Measurements from ENCODE around the gene ORMDL2.
"Not testable (repeated sequence)": the region's sequence is repeated elsewhere in the genome, so short reads cannot be mapped to it uniquely, and the experiment has no call there.

Gene ORMDL2

GRCh38 chr12:55861396-55861795 is 43.6 kb downstream of the ORMDL2 start:
- no peaks in the 10 kb centered on the region for H4K20me1 ChIP-seq (ENCODE audit: insufficient read depth, low read length)
- no peak overlapping the region for H2AFZ ChIP-seq (ENCODE audit: low read length)
- no peaks in the 10 kb centered on the region for H3K79me2 ChIP-seq (ENCODE audit: insufficient read depth, low read length)
- H3F3A ChIP-seq (ENCODE audit: insufficient read depth, low read length): no peaks in the 10 kb centered on the region
- H3K4me2 ChIP-seq (ENCODE audit: low read length): no peak overlapping the region
- no peaks in the 10 kb centered on the region for H3K9me2 ChIP-seq (ENCODE audit: low read depth, low read length)
- H3K27me3 ChIP-seq (ENCODE audit: insufficient read depth, low read length): no peaks in the 10 kb centered on the region
- H3K4me3 ChIP-seq (ENCODE audit: low read depth, low read length, poor library complexity, severe bottlenecking): no peak overlapping the region
- no peak overlapping the region for H3K9ac ChIP-seq (ENCODE audit: low read length)
- no peaks in the 10 kb centered on the region for H3K4me1 ChIP-seq (ENCODE audit: insufficient read depth, low read length, severe bottlenecking)
- no peak for TF ChIP-seq EZH2 (IDR thresholded peaks at IDR 0.05; ENCODE audit: borderline replicate concordance, low read length)
- TF ChIP-seq CTCF (IDR thresholded peaks at IDR 0.05; ENCODE audit: low read length): no peak
- no peak overlapping the region for H3K27ac ChIP-seq (ENCODE audit: low read depth, low read length, poor library complexity, severe bottlenecking)
- H3K9me3 ChIP-seq (ENCODE audit: low read length): peaks cover 5% of the 10 kb centered on the region; the same call in 1 of the 2 replicates
- H3K36me3 ChIP-seq (ENCODE audit: insufficient read depth, low read length): no peaks in the 10 kb centered on the region

GRCh38 chr12:55861871-55862270 is 44.0 kb downstream of the ORMDL2 start:
- Histone ChIP-seq H3K4me1 (ENCODE audit: insufficient read depth, low read length, severe bottlenecking) (no peaks in the 10 kb centered on the region), H3K9me2 (ENCODE audit: low read depth, low read length) (no peaks in the 10 kb centered on the region), H3K9ac (ENCODE audit: low read length) (no peak overlapping the region), H3K4me2 (ENCODE audit: low read length) (no peak overlapping the region), H3K27ac (ENCODE audit: low read depth, low read length, poor library complexity, severe bottlenecking) (no peak overlapping the region), H3K9me3 (ENCODE audit: low read length) (peaks cover 5% of the 10 kb centered on the region; the same call in 1 of the 2 replicates), H3K4me3 (ENCODE audit: low read depth, low read length, poor library complexity, severe bottlenecking) (no peak overlapping the region), H3K36me3 (ENCODE audit: insufficient read depth, low read length) (no peaks in the 10 kb centered on the region), H2AFZ (ENCODE audit: low read length) (no peak overlapping the region), H4K20me1 (ENCODE audit: insufficient read depth, low read length) (no peaks in the 10 kb centered on the region), H3F3A (ENCODE audit: insufficient read depth, low read length) (no peaks in the 10 kb centered on the region), H3K27me3 (ENCODE audit: insufficient read depth, low read length) (no peaks in the 10 kb centered on the region), H3K79me2 (ENCODE audit: insufficient read depth, low read length) (no peaks in the 10 kb centered on the region)
- TF ChIP-seq CTCF (IDR thresholded peaks at IDR 0.05; ENCODE audit: low read length) (no peak), EZH2 (IDR thresholded peaks at IDR 0.05; ENCODE audit: borderline replicate concordance, low read length) (no peak)

GRCh38 chr12:55862286-55862685 is 44.4 kb downstream of the ORMDL2 start:
- no peak for TF ChIP-seq CTCF (IDR thresholded peaks at IDR 0.05; ENCODE audit: low read length)
- Histone ChIP-seq H3K27ac (ENCODE audit: low read depth, low read length, poor library complexity, severe bottlenecking) (no peak overlapping the region), H3K4me1 (ENCODE audit: insufficient read depth, low read length, severe bottlenecking) (no peaks in the 10 kb centered on the region), H3K9me2 (ENCODE audit: low read depth, low read length) (no peaks in the 10 kb centered on the region), H4K20me1 (ENCODE audit: insufficient read depth, low read length) (no peaks in the 10 kb centered on the region), H3K36me3 (ENCODE audit: insufficient read depth, low read length) (no peaks in the 10 kb centered on the region), H3K79me2 (ENCODE audit: insufficient read depth, low read length) (no peaks in the 10 kb centered on the region), H3K9me3 (ENCODE audit: low read length) (peaks cover 5% of the 10 kb centered on the region; the same call in 1 of the 2 replicates), H3K27me3 (ENCODE audit: insufficient read depth, low read length) (no peaks in the 10 kb centered on the region), H3K9ac (ENCODE audit: low read length) (no peak overlapping the region), H2AFZ (ENCODE audit: low read length) (no peak overlapping the region), H3K4me2 (ENCODE audit: low read length) (no peak overlapping the region), H3K4me3 (ENCODE audit: low read depth, low read length, poor library complexity, severe bottlenecking) (no peak overlapping the region), H3F3A (ENCODE audit: insufficient read depth, low read length) (no peaks in the 10 kb centered on the region)

- not testable (repeated sequence) for H3K4me1 ChIP-seq (ENCODE audit: insufficient read depth, low read length, severe bottlenecking); H3K9ac ChIP-seq (ENCODE audit: low read length)
These were observed 45.1 kb downstream of the ORMDL2 start for GRCh38 chr12:55862931-55863330.

More at GRCh38 chr12:55862931-55863330, 45.1 kb downstream of the ORMDL2 start:
- H3K4me2 ChIP-seq (ENCODE audit: low read length); H3K36me3 ChIP-seq (ENCODE audit: insufficient read depth, low read length); H3K9me3 ChIP-seq (ENCODE audit: low read length); H3K4me3 ChIP-seq (ENCODE audit: low read depth, low read length, poor library complexity, severe bottlenecking); H3K27ac ChIP-seq (ENCODE audit: low read depth, low read length, poor library complexity, severe bottlenecking); H3K9me2 ChIP-seq (ENCODE audit: low read depth, low read length); H2AFZ ChIP-seq (ENCODE audit: low read length); H3K27me3 ChIP-seq (ENCODE audit: insufficient read depth, low read length); H4K20me1 ChIP-seq (ENCODE audit: insufficient read depth, low read length); H3K79me2 ChIP-seq (ENCODE audit: insufficient read depth, low read length); H3F3A ChIP-seq (ENCODE audit: insufficient read depth, low read length): not testable (repeated sequence)

Measured in OCI-LY1 (cell line).